ENCODE results near the gene SNRPD3.

GRCh38 chr22:24564376-24565058, 8.7 kb downstream of the SNRPD3 start:
- TF ChIP-seq CTCF (IDR thresholded peaks at IDR 0.05) (no peak), POLR2AphosphoS5 (IDR thresholded peaks at IDR 0.05) (no peak), POLR2A (IDR thresholded peaks at IDR 0.05) (no peak)

All from stomach (tissue), 4 donors.